Left ventricle myocardium inferior (tissue), 1 donor: ENCODE measurements around the gene POLRMT. TPM values are rescaled to one million over a fixed set of nuclear protein-coding genes. Genes with fewer than 3 reads are reported as not detected.

ENCODE experiments used
- DNase-seq: peaks from one replicate; pipeline ENCODE4 v3.0.0-alpha.2; 2020
- H3K27ac ChIP-seq: fragments of 200-600 bp; replicated peaks from 2 replicates; pipeline ENCODE4 v1.8.0; 2021
- H3K27me3 ChIP-seq: fragments of 200-600 bp; 2 replicates; pipeline ENCODE4 v1.8.0; 2021; ENCODE audit warnings: low read depth
- H3K36me3 ChIP-seq: fragments of 200-600 bp; 2 replicates; pipeline ENCODE4 v1.8.0; 2021
- H3K4me1 ChIP-seq: fragments of 200-600 bp; 2 replicates; pipeline ENCODE4 v1.8.0; 2021
- H3K4me3 ChIP-seq: fragments of 200-600 bp; 2 replicates; pipeline ENCODE4 v1.8.0; 2021; ENCODE audit warnings: mild to moderate bottlenecking, moderate library complexity
- H3K9me3 ChIP-seq: fragments of 200-600 bp; replicated peaks from 2 replicates; pipeline ENCODE4 v1.8.0; 2021
- intact Hi-C: fragments of 100-400 bp; cut with micrococcal nuclease; formaldehyde crosslinking; loops from one replicate; pipeline ENCODE4 v1.11.0; 2022
- total RNA-seq: library from RNA; stranded (reverse); fragmentation: NEBNext Ultra II Directional; extraction: Animal tissue kit (Norgen Biotek cat#: 25700); gene quantifications from one replicate; pipeline ENCODE4 v1.2.1, GENCODE V29; 2021
- TF ChIP-seq, protein P1 (sequence below): fragments of 200-600 bp; IDR thresholded peaks from 2 replicates; pipeline ENCODE4 v1.8.0; 2021; ENCODE audit warnings: antibody characterized with exemption, mild to moderate bottlenecking, borderline replicate concordance
- donor health status: DM: no; HTN: yes; CAD: no; lungs with severe emphysema.

Gene POLRMT
- total RNA-seq, 1 donor from 2014 or later = 54.3 TPM

- TF ChIP-seq, protein P1, sequence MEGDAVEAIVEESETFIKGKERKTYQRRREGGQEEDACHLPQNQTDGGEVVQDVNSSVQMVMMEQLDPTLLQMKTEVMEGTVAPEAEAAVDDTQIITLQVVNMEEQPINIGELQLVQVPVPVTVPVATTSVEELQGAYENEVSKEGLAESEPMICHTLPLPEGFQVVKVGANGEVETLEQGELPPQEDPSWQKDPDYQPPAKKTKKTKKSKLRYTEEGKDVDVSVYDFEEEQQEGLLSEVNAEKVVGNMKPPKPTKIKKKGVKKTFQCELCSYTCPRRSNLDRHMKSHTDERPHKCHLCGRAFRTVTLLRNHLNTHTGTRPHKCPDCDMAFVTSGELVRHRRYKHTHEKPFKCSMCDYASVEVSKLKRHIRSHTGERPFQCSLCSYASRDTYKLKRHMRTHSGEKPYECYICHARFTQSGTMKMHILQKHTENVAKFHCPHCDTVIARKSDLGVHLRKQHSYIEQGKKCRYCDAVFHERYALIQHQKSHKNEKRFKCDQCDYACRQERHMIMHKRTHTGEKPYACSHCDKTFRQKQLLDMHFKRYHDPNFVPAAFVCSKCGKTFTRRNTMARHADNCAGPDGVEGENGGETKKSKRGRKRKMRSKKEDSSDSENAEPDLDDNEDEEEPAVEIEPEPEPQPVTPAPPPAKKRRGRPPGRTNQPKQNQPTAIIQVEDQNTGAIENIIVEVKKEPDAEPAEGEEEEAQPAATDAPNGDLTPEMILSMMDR = no peak
- DNase-seq = no peak
- Histone ChIP-seq H3K4me3 (peak overlapping the region; percentile 100), H3K27me3 (no peaks in the 10 kb centered on the region), H3K4me1 (peaks cover 100% of the 10 kb centered on the region), H3K27ac (peak overlapping the region; percentile 98), H3K9me3 (no peaks in the 10 kb centered on the region), H3K36me3 (peaks cover 52% of the 10 kb centered on the region)
- intact Hi-C loops = no loop called here
Observed at GRCh38 chr19:579111-579841, 54.1 kb downstream of the POLRMT start.

DNA sequence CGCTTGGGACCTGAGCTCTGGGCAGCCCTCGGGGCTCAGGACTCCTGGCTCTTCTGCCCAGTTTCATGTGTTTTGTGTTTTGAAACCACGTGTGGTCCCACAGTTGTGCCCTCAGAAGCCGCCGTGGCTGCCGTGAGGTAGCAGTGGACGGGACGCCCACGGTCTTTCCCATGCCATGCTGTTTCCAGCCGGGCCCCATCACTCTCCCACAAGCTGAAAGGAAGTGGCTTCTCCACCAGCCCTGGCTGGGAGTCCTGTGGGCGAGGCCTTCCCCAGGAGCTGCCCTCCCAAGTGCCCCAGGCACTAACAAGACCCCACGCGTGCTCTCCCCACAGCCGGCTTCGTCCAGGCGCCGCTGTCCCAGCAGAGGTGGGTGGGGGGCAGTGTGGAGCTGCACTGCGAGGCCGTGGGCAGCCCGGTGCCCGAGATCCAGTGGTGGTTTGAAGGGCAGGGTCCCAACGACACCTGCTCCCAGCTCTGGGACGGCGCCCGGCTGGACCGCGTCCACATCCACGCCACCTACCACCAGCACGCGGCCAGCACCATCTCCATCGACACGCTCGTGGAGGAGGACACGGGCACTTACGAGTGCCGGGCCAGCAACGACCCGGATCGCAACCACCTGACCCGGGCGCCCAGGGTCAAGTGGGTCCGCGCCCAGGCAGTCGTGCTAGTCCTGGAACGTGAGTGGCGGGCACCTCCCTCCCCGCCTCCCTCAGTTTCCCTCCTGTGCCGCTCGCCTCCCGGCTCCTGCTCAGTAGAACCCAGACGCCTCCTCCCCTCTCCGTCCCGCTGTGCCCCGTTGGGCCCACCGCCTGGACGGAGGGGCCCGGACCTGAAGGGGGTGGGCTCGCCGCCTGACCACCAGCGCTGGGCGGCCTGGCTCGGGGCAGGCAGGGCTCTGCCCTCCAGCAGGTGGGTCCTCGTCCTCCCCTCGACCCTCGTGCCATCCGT is 55.6 kb downstream of the POLRMT start:
- Histone ChIP-seq H3K36me3 (peaks cover 42% of the 10 kb centered on the region), H3K4me3 (peak overlapping the region; percentile 100), H3K27ac (peak overlapping the region; percentile 98), H3K4me1 (peaks cover 100% of the 10 kb centered on the region), H3K9me3 (no peaks in the 10 kb centered on the region), H3K27me3 (no peaks in the 10 kb centered on the region)
- intact Hi-C loops = no loop called here
- TF ChIP-seq, protein P1 = no peak
- DNase-seq = no peak

- Histone ChIP-seq H3K4me3 (peak overlapping the region; percentile 100), H3K27ac (peak overlapping the region; percentile 98), H3K9me3 (no peaks in the 10 kb centered on the region), H3K27me3 (no peaks in the 10 kb centered on the region), H3K4me1 (peaks cover 96% of the 10 kb centered on the region), H3K36me3 (peaks cover 34% of the 10 kb centered on the region)
- TF ChIP-seq, protein P1 = no peak
- intact Hi-C loops = no loop called here
- DNase-seq = no peak
Observed at GRCh38 chr19:576768-577438, 56.4 kb downstream of the POLRMT start.

DNA sequence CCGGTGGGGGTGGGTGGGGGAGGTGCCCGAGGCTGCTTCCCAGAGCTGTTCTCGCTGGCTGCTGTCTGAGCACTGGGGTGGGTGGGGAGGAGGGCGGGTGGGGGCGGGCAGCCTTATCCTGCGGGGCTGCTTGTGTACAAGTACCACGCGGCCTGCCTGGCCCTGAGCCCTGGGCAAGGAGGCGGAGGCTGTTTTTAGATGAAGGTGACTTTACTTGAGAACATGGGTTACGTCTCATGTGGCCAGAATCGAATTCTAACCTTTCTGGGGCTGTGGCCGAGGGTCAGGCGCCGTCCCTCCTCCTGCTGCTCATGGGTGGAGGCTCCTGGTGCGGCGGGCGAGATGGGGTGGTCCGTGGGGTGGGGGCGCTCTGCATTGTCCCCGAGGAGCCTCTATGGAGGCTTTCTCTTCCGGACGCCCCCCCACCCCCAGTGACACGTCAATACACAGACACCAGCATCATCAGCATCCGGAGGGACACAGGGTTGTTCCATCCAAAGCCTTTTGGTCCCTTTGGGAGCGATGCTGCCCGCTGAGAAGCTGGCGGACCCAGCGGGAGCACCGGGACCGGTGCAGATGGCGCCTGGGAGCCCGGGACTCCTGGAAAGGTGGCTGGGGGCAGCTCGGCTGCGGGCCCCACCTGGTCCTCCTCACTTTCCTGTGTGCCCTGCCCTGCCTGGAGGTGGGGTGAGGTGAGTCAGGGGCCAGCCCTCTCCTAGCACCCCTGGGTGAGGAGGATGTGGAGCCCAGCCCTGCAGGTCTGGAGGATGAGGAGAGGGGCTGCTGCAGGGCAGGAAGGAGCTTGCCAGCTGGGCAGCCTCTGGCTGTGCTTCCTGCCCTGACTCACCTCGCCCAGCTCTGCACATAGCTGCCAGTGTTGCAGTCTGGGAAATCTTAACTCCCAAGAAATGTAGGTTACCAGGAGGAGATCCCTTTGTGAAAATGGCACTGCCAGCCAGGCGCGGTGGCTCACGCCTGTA is 57.5 kb downstream of the POLRMT start:
- Histone ChIP-seq H3K27ac (peak overlapping the region; percentile 98), H3K4me1 (peaks cover 96% of the 10 kb centered on the region), H3K4me3 (peak overlapping the region; percentile 100), H3K9me3 (no peaks in the 10 kb centered on the region), H3K36me3 (peaks cover 23% of the 10 kb centered on the region), H3K27me3 (no peaks in the 10 kb centered on the region)
- intact Hi-C loops = no loop called here
- TF ChIP-seq, protein P1 = no peak
- DNase-seq = peak; percentile 81
